Spleen (tissue), 11 donors: Measurements from ENCODE around the gene DNAJC19. TPM values are rescaled to one million over a fixed set of nuclear protein-coding genes. Genes with fewer than 3 reads are reported as not detected.

Experiments used
- DNase-seq: peaks from one replicate; pipeline ENCODE4 v3.0.0-alpha.2; 2020
- H3K27ac ChIP-seq, 8 donors: fragments of 200-600 bp; sonication (generic) in 7 of 8; 1 replicate in 4 of 8; 2 replicates in 4 of 8; pipeline versions ENCODE4 v1.5.0 to v1.8.0; 2016 to 2021; ENCODE audit warnings: inconsistent platforms in 4 of 8, mild to moderate bottlenecking in 4 of 8, moderate library complexity in 1 of 8
- H3K27me3 ChIP-seq, 7 donors: fragments of 200-600 bp; sonication (generic) in 6 of 7; replicated peaks in 1 of 7; 1 replicate in 4 of 7; 2 replicates in 3 of 7; pipeline versions ENCODE4 v1.5.0 to v1.8.0; 2016 to 2021; ENCODE audit warnings: inconsistent platforms in 3 of 7, mild to moderate bottlenecking in 1 of 7
- H3K36me3 ChIP-seq, 6 donors: fragments of 200-600 bp; sonication (generic) in 5 of 6; 1 replicate in 4 of 6; 2 replicates in 2 of 6; pipeline versions ENCODE4 v1.5.0 to v1.8.0; 2016 to 2021; ENCODE audit warnings: inconsistent platforms in 2 of 6
- H3K4me1 ChIP-seq, 6 donors: fragments of 200-600 bp; sonication (generic) in 5 of 6; 1 replicate in 3 of 6; 2 replicates in 3 of 6; pipeline versions ENCODE4 v1.5.0 to v1.8.0; 2016 to 2021; ENCODE audit warnings: inconsistent platforms in 3 of 6
- H3K4me3 ChIP-seq, 8 donors: fragments of 200-600 bp; sonication (generic) in 7 of 8; 1 replicate in 4 of 8; 2 replicates in 4 of 8; pipeline versions ENCODE4 v1.5.0 to v1.8.0; 2016 to 2021; ENCODE audit warnings: inconsistent platforms in 4 of 8, mild to moderate bottlenecking in 4 of 8, moderate library complexity in 2 of 8
- H3K9me3 ChIP-seq, 8 donors: fragments of 200-600 bp; sonication (generic) in 7 of 8; 1 replicate in 4 of 8; 2 replicates in 4 of 8; pipeline versions ENCODE4 v1.5.0 to v1.8.0; 2016 to 2021; ENCODE audit warnings: inconsistent platforms in 4 of 8
- CTCF ChIP-seq, 11 experiments: fragments of 200-600 bp in 7 of 11; fragments of 450-650 bp in 4 of 11; sonication (generic) in 4 of 11; IDR thresholded peaks in 8 of 11; conservative IDR thresholded peaks in 3 of 11; 1 replicate in 7 of 11; 2 replicates in 4 of 11; pipeline versions ENCODE4 v1.4.0 to v1.8.0; 2016 to 2021; ENCODE audit warnings: antibody characterized with exemption in 11 of 11, inconsistent platforms in 4 of 11, mild to moderate bottlenecking in 1 of 11
- POLR2A ChIP-seq, 3 donors: fragments of 450-650 bp; IDR thresholded peaks; one replicate each; pipeline ENCODE4 v1.5.1; 2017; ENCODE audit warnings: antibody characterized with exemption in 3 of 3, mild to moderate bottlenecking in 1 of 3
- POLR2AphosphoS5 ChIP-seq, 3 donors: sonication (generic); formaldehyde crosslinking; IDR thresholded peaks; one replicate each; pipeline ENCODE4 v1.5.1; 2017; ENCODE audit warnings: antibody characterized with exemption in 3 of 3
- WGBS, 5 donors: extraction: QIAGEN DNeasy Blood & Tissue Kit in 3 of 5; methylation state at CpG; one replicate each; pipeline versions ENCODE4 v1.1.5 to v1.1.7; 2013 to 2018; 5-methylcytosine and 5-hydroxymethylcytosine counted together
- intact Hi-C: fragments of 100-400 bp; cut with DNase I; formaldehyde crosslinking; loops from one replicate; pipeline ENCODE4 v1.15.0; 2023; ENCODE audit warnings: low total_unique reads
- polyA plus RNA-seq, 3 donors: library from polyadenylated mRNA; stranded (reverse); fragments of 200-250 nt; gene quantifications; one replicate each; pipeline ENCODE4 v1.2.1, GENCODE V29; 2013
- total RNA-seq, 7 donors: library from RNA; depleted of rRNA in 3 of 7; stranded (reverse); fragments of >200 nt in 3 of 7; fragmentation: NEBNext Ultra II Directional in 4 of 7; extraction: Animal tissue kit (Norgen Biotek cat#: 25700) in 4 of 7; gene quantifications; one replicate each; pipeline versions ENCODE4 v1.1.0 to v1.2.1, GENCODE V29; 2016 to 2021
- donor health status: healthy with polysubstance abuse.
- donor health status: DM: no; HTN: no; CAD: no; lungs with moderate emphysema.
- donor health status: DM: no; HTN: no; CAD: no.
- donor health status: Bipolar disorder and iron deficiency.
- donor health status: healthy.
- donor health status: DM: no; HTN: no; CAD: no.
- donor health status: DM: yes; HTN: yes; CAD: no.

The DNAJC19 gene
- total and polyA plus RNA-seq, 10 donors: 27.6 to 54.0 (median 40.3) TPM

- TF ChIP-seq CTCF (IDR thresholded peaks at IDR 0.05 in 8 of 11, conservative IDR thresholded peaks at IDR 0.05 in 3 of 11) (no peak), POLR2AphosphoS5 (IDR thresholded peaks at IDR 0.05) (no peak), POLR2A (IDR thresholded peaks at IDR 0.05) (no peak)
- intact Hi-C loops: no loop called here
- H3K36me3 ChIP-seq: peaks cover 0 to 100% (median 53%) of the 10 kb centered on the region in 6 donors
- no peak overlapping the region for H3K27ac ChIP-seq
- 65 to 79% (median 75%) methylated on average over 4 of the region's 4 CpGs for WGBS, 5 donors
- H3K4me1 ChIP-seq: peaks cover 0 to 16% (median 0%) of the 10 kb centered on the region in 6 donors
- no peaks in the 10 kb centered on the region for H3K27me3 ChIP-seq
- DNase-seq: no peak
- H3K9me3 ChIP-seq: no peaks in the 10 kb centered on the region
- H3K4me3 ChIP-seq: no peak overlapping the region
These were observed 41.7 kb downstream of the DNAJC19 start for GRCh38 chr3:180947761-180948390.

GRCh38 chr3:180940826-180941225 is 48.7 kb downstream of the DNAJC19 start:
- Histone ChIP-seq H3K36me3 (peaks cover 0 to 96% (median 28%) of the 10 kb centered on the region in 6 donors), H3K4me3 (no peak overlapping the region), H3K27me3 (no peaks in the 10 kb centered on the region), H3K4me1 (peaks cover 0 to 6% (median 0%) of the 10 kb centered on the region in 6 donors), H3K27ac (no peak overlapping the region), H3K9me3 (no peaks in the 10 kb centered on the region)
- TF ChIP-seq POLR2A (IDR thresholded peaks at IDR 0.05) (no peak), POLR2AphosphoS5 (IDR thresholded peaks at IDR 0.05) (no peak)
- 96 to 99% (median 98%) methylated on average over 5 of the region's 5 CpGs for WGBS, 5 donors
- no peak for DNase-seq
- intact Hi-C loops: no loop called here

- intact Hi-C loops: no loop called here
- Histone ChIP-seq H3K4me1 (peaks cover 0 to 41% (median 15%) of the 10 kb centered on the region in 6 donors), H3K27ac (no peak overlapping the region), H3K4me3 (no peak overlapping the region), H3K9me3 (no peaks in the 10 kb centered on the region), H3K36me3 (peaks cover 0 to 57% (median 23%) of the 10 kb centered on the region in 6 donors), H3K27me3 (no peaks in the 10 kb centered on the region)
- no peak for DNase-seq
- TF ChIP-seq POLR2A (IDR thresholded peaks at IDR 0.05) (no peak), CTCF (IDR thresholded peaks at IDR 0.05 in 8 of 11, conservative IDR thresholded peaks at IDR 0.05 in 3 of 11) (no peak), POLR2AphosphoS5 (IDR thresholded peaks at IDR 0.05) (no peak)
- 81 to 92% (median 86%) methylated on average over 1 of the region's 1 CpG for WGBS, 5 donors
These were observed 54.9 kb downstream of the DNAJC19 start for GRCh38 chr3:180934638-180935037.

Other genes starting within 250 kb of the DNAJC19 start
- gene FXR1, start 77.1 kb downstream of the DNAJC19 start, total RNA-seq: 100 to 1,000 TPM in 5 of 7 donors, 10 to 100 TPM in 2; 98.1 to 141 (median 105) TPM
- gene FXR1, start 77.1 kb downstream of the DNAJC19 start, polyA plus RNA-seq: 10 to 100 TPM; 43.4 to 50.7 (median 49.9) TPM